BJ (cell line): Measurements from ENCODE around the gene PRKAG2. TPM values are rescaled to one million over a fixed set of nuclear protein-coding genes. Genes with fewer than 3 reads are reported as not detected.

Experiments used
- CTCF ChIA-PET: fragments of 350-600 bp; formaldehyde crosslinking; extraction: SDS; loops from one replicate; lab custom pipeline; 2021; ENCODE audit warnings: antibody characterized with exemption, inconsistent platforms; lab: Yijun Ruan, JAX
- POLR2A ChIA-PET: fragments of 300-600 bp; sonication (Branson Sonifier 250); formaldehyde crosslinking; extraction: SDS; loops from one replicate; lab custom pipeline; 2021; ENCODE audit warnings: antibody characterized with exemption; lab: Charles Lee
- DNase-seq: peaks from one replicate; pipeline ENCODE4 v3.0.0-alpha.2; 2011; ENCODE audit warnings: low read depth
- H3K27me3 ChIP-seq: 2 replicates; pipeline ENCODE4 v1.6.0; 2011; ENCODE audit warnings: low read length; ENCODE audit not compliant: control insufficient read depth, insufficient read depth
- H3K36me3 ChIP-seq: 2 replicates; pipeline ENCODE4 v1.5.1; 2011; ENCODE audit warnings: low read length; ENCODE audit not compliant: control insufficient read depth, insufficient read depth
- H3K4me3 ChIP-seq: 2 replicates; pipeline ENCODE4 v1.5.1; 2011; ENCODE audit warnings: low read depth, mild to moderate bottlenecking, control low read depth, low read length
- polyA plus RNA-seq: library from polyadenylated mRNA; depleted of rRNA; stranded (reverse); fragments of >200 nt; gene quantifications from 2 replicates; pipeline ENCODE4 v1.2.3, GENCODE V29; 2011
- TF ChIP-seq, protein P1 (sequence below): IDR thresholded peaks from 2 replicates; pipeline ENCODE4 v1.5.1; 2011; ENCODE audit warnings: low read depth, mild to moderate bottlenecking, control low read depth, inconsistent platforms, low read length, moderate library complexity; ENCODE audit not compliant: insufficient read depth

The PRKAG2 gene
- polyA plus RNA-seq, 1 experiment: 11.3 TPM

DNA sequence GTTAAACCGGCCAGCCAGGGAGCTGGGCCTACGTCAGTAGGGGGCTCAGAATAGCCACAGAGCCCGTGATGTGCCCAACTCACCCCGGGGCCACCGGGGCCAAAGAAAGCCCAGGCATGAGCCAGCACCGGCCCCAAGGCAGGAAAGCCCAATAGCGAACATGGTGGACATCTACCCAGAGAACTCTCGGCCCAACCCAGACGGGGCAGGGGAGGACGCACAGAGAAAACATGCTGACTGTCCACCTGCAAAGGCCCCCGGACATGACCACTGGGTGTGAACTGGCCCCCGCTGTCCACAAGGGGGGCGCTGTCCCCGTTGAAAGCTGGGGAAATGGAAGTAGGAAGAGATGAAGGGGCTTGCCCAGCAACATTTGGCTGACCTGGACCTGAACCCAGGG, 169.2 kb downstream of the PRKAG2 start:
- TF ChIP-seq, protein P1, sequence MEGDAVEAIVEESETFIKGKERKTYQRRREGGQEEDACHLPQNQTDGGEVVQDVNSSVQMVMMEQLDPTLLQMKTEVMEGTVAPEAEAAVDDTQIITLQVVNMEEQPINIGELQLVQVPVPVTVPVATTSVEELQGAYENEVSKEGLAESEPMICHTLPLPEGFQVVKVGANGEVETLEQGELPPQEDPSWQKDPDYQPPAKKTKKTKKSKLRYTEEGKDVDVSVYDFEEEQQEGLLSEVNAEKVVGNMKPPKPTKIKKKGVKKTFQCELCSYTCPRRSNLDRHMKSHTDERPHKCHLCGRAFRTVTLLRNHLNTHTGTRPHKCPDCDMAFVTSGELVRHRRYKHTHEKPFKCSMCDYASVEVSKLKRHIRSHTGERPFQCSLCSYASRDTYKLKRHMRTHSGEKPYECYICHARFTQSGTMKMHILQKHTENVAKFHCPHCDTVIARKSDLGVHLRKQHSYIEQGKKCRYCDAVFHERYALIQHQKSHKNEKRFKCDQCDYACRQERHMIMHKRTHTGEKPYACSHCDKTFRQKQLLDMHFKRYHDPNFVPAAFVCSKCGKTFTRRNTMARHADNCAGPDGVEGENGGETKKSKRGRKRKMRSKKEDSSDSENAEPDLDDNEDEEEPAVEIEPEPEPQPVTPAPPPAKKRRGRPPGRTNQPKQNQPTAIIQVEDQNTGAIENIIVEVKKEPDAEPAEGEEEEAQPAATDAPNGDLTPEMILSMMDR: no peak
- no peak for DNase-seq
- no peaks in the 10 kb centered on the region for H3K36me3 ChIP-seq
- no peaks in the 10 kb centered on the region for H3K27me3 ChIP-seq
- CTCF ChIA-PET: interaction anchor here (0.9 to 1.3 kb wide), 2 partner anchors 14 to 21 kb away, joined by 3 to 5 read pairs; no protein-coding TSS in a partner anchor
- H3K4me3 ChIP-seq: no peak overlapping the region
- POLR2A ChIA-PET: no interaction called here

DNA sequence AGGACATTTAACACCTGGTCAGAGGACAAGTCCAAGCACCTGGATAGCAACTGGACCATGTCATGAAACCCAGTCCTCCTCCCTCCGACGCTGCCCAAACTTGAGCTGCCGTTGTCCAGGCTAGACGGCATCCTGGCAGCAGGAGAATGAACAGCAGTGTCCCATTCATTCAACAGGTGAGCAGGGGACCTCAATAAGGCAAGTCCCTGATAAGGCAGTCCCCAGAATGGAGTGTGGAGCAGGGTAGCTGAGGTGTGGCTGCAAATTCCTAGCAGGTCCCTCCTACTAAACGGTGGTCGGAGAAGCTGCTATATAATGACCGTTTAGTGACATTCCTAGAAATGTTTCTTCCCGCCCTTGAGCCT, 169.8 kb downstream of the PRKAG2 start:
- DNase-seq: no peak
- CTCF ChIA-PET: interaction anchor here (1.0 to 2.6 kb wide), 4 partner anchors 11 to 32 kb away, joined by 3 to 7 read pairs (median 5); no protein-coding TSS in a partner anchor

DNA sequence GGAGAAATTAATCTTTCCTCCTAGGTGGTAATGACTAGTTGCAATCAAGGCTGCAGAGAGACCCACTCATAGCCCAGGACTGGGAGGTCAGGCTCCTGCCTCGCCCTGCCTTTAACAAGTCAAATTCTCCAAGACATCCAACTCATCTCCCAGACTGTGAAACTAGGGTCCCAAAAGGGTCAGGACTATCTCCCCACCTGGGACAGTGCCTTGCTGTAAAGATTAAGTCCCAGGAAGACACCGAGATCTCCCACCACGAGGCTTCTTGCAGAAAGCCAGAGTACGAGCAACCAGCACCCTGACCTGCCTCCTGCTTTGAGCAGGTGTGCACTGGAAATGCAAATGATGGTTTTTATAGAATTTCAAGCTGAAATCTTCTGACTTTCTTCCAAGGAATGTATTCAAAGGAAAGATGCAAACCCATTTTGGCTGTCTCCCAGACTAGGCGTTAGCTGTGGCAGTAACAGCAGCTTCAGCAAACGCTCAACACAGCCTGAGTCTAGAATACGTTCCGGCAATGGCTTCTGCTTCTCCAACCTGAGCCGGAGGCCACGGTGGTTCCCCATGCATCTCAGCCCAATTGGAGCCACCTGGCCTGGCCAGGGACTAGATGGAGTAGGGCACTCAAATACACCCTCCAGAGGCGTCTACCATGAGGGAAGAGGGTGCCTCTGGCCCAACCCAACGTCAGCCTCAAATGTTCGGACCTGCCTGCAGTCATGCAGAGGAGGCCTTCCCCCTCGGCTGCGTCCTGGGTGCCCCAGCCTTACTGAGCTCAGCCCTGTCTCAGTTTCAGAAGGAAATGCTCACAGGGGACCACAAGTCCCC, 170.4 kb downstream of the PRKAG2 start:
- DNase-seq: no peak
- Histone ChIP-seq H3K27me3 (no peaks in the 10 kb centered on the region), H3K36me3 (no peaks in the 10 kb centered on the region), H3K4me3 (no peak overlapping the region)
- CTCF ChIA-PET: interaction anchor here (0.6 to 2.6 kb wide), 7 partner anchors 11 to 132 kb away, joined by 3 to 7 read pairs (median 3); no protein-coding TSS in a partner anchor
- POLR2A ChIA-PET: no interaction called here
- TF ChIP-seq, protein P1: no peak

More for the DNA sequence above, 169.8 kb downstream of the PRKAG2 start:
- H3K27me3 ChIP-seq: no peaks in the 10 kb centered on the region
- TF ChIP-seq, protein P1: no peak
- H3K36me3 ChIP-seq: no peaks in the 10 kb centered on the region
- POLR2A ChIA-PET: no interaction called here
- H3K4me3 ChIP-seq: no peak overlapping the region

DNA sequence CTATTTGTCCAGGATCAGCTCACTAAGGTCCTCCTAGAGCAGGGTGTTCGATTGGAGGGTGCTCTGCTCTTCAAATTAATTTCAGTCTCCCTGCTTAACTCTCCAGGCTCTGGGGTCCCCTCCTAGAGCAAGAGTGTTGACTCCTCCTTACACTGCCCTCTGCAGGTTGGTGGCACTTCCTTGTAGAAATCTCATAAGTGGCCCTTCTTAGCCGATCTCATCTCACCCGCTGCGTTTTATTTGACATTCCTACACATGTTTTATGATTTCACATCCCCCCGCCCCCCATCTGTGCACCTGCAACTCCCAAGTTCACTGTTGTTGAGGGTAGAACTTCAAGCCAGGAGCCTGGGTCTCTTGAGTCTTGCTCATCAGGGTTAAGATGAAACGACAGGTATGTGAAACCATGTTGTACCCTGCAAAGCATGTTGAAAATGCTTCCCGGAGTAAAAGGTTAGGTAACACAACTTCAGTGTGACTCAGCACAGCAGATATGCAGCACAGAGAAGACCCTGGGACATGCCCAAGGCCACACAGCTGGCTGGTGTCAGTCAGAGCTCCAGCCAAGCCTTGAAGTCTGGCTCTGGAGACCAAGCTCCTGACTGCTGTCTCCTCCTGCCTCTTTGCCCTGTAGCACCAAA, 171.2 kb downstream of the PRKAG2 start:
- POLR2A ChIA-PET: no interaction called here

More for the DNA sequence above, 171.2 kb downstream of the PRKAG2 start:
- H3K36me3 ChIP-seq: no peaks in the 10 kb centered on the region
- no peak for DNase-seq
- CTCF ChIA-PET: interaction anchor here (0.6 to 2.6 kb wide), 13 partner anchors 9 to 132 kb away, joined by 3 to 7 read pairs (median 3); no protein-coding TSS in a partner anchor
- no peak overlapping the region for H3K4me3 ChIP-seq
- no peaks in the 10 kb centered on the region for H3K27me3 ChIP-seq
- TF ChIP-seq, protein P1: peak; percentile 67
